Fibroblast of gingiva (primary cell): ENCODE data around the gene RELCH.
A peak's percentile ranks its signal among the peaks of the same experiment; 100 is the strongest.

Experiments
- DNase-seq: peaks from one replicate; pipeline ENCODE4 v3.0.0-alpha.2; 2011; ENCODE audit warnings: low read depth

The RELCH gene

DNA sequence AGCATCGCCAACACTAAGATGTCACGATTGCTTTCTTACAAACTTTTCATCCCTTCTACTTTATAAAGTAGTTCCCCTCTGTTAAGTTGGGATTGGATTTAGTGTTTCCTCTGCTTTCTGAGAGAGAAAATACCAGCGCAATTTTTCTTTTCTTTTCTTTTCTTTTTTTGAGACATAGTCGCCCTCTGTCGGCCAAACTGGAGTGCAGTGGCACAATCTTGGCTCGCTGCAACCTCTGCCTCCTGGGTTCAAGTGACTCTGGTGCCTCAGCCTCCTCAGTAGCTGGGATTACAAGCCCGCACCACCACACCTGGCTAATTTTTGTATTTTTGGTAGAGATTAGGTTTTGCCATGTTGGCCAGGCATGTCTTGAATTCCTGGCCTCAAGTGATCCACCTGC is 9.0 kb downstream of the RELCH start:
- DNase-seq = no peak

DNA sequence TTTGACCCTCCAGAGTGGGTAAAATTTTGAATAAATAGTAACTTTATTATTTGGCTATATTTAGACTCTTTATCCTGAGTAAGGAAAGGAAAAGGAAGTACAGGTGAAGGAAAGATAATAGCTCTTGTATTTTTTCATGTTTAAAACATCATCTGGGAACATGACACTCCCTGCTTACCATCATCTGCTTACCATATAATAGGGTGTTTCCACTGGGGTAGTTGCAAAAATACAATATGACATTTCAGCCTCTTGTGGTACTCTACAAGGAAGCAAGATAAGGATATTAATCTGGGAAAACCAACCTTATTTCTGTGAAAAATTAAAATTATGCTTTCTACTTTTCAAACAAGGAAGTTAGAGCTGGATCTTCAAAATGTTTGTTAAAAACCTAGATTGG is 9.9 kb downstream of the RELCH start:
- DNase-seq = no peak

DNA sequence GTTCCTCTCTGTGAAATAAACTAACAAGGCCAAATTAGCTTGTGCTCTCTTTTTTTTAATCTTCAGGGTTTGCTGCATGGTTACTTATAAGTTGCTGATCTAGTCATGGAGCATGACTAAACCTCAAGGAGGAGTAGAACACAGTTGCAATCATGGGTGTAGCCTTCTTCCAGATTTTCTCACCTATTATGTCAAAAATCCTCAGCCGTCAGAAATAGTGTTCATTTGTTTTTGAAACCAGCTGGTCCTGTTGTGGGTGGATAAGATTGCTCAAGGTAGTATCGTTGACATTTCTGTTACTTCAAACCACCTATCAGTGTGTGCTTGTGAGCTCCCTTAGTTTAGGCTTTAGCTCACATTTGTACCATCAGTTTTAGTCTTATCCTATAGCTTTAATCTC is 11.2 kb downstream of the RELCH start:
- no peak for DNase-seq

DNA sequence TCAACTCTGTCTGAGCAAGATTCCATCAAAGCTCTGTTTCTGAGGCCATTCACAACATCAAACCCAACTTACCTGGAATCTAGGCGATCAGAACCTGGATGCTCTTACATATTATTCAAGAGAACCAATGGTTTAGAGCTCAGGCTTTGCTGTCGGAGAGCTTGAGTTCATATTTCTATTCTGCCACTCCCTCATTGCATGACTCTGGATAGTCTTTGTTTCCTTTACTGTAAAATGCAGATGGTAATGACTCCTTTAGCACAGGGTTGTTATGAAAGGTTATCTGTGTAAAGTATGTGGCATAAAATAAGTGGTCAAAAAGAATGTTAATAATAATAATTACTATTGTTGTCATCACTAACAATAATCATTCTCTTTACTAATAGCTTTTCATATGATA is 12.6 kb downstream of the RELCH start:
- no peak for DNase-seq

DNA sequence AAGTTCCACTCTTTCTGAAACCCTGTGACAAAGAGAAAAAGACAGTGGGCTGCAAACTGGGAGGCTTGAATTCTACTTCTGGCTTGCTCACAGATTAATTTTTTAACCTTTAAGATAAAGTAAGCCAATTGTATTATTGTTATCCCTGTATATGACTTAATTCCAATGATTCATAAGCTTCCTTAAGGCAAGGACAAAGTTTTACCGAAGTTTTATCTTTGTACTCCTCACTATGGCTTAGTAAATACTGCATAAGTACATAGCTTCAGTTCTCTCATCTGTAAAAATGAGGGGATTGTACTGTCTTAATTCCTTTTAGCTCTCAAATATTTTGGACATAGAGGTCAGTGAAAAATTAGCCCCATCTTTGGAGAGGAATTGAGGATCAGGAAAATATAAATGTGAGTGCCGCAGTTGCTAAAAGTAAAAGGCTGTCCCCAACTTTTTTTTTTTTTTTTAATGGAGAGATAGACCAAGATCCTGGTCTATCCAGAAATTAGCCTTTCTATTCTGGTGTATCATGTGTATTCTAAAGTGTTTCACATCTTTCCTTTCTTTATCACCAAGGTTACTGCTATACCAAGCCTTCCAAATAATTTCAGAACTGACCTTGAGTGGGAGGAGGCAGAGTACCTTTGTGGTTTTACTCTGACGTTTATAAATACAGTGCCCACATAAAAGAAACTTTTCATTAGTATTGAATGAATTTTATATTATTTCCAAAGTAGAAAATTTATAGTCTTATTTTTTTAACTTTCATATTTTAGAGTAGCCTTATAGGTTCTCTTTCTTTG is 13.3 kb downstream of the RELCH start:
- DNase-seq = no peak

DNA sequence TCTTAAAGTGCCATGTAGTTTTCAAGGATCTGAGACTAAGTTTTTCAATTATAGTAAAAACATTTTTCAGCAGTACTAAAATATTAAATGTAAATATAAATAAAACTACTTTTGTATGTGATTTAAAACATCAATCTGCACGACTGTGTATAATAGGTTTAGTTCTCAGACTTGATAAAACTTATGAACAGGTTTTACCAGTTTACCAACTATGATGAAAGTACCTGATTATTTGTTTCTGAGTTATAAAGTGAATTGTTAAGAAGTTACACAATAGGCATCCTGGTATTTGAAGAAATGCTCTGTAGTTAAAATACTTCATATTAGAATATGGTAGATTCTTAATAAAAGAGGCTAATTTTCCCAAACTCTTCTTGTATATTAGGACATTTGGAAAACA is 14.8 kb downstream of the RELCH start:
- DNase-seq = no peak

DNA sequence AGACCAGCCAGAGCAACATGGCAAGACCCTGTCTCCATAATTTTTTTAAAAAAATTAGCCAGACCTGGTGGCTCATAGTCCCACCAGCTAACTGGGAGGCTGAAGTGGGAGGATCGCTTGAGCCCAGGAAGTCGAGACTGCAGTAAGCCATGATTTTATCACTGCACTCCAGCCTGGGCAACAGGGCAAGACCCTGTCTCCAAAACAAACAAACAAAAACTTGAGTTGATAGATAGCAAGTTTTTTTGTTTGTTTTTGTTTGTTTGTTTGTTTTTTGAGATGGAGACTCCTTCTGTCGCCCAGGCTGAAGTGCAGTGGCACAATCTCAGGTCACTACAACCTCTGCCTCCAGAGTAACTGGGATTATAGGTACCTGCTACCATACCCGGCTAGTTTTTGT is 18.8 kb downstream of the RELCH start:
- no peak for DNase-seq

DNA sequence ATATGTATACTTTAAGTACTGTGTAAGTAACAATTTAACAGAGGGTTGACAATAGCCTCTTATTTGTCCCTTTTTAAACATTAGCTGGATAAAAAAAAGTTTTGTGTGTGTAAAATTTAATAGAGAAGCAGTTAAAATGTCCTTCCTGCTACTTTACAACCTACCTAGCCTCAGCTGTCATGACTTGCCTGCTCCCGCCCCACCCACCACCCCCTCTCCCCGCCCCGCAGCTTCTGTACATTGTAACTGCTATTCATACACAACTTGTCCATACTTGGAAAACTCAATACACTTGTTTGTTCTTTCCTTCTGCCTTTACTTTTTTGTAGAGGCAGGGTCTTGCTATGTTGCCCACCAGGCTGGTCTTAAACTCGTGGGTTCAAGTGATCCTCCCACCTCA is 19.5 kb downstream of the RELCH start:
- no peak for DNase-seq

DNA sequence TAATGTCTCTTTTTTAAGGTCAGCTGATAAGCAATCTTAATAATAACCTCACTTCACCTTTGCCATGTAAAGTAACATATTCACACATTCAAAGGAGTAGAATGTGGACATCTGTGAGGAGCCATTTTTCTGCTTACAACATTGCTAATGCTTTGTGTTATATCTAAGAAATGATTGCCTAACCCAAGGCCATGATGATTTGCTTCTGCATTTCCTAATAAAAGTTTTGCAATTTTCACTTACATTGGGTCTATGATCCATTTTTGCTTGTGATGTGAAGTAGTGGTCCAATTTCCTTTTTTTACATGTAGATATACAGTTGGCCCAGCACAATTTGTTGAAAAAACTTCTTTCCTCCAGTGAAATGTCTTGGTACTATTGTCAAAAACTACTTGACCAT is 22.0 kb downstream of the RELCH start:
- DNase-seq = peak; percentile 33

DNA sequence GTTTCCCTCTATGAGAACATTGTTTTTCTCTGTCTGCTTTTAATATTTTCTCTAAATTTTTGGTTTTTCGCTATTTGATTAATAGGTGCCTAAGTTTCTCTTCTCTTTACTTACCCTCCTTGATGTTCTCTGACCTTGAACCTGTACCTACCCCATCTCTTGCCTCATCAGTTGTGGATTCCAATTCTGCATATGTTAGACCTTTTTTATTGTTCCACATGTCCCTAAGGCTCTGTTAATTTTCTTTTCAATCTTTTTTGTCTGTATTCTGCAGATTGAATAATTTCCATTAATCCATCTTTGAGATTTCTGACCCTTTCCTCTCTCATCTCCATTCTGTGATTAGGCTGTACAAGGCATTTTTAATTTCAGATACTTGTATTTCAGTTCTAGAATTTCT is 23.1 kb downstream of the RELCH start:
- no peak for DNase-seq

DNA sequence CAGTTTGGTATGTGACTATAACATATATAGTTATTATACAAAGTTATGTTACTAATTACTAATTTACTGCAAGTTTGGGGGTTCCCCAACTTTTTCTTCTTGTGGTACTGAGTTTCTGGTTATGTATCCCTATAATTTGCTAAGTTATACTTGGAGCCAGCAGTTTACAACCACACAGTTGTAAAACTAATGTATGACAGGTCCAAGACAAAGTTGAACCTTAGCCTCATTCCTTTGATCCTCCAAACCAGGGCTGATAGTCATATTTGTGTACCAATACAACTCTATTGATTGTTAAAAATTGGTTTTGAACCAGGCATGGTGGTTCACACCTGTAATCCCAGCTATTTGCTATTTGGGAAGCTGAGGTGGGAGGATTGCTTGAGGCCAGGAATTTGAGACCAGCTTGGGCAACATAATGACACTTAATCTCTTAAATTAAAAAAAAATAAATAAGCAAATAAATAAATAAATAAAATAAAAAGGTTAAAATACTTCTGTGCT is 24.3 kb downstream of the RELCH start:
- no peak for DNase-seq

DNA sequence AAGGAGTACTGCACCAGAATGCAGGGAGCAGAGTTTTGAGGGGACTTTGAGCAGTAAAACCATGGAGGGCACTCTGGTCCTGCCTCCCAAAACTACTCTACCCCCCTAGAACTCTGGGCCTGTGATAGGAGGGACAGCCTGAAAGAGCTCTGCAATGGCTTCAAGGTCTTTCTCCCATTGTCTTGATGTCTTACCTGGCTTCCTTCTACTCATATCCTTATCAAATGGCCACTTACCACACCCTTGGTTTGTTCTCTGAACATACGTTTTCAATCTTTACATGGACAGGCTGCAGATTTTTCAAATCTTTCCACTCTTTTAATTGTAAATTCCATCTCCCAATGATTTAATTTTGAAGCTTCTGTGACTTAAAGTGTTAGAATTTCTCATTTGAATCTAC is 27.7 kb downstream of the RELCH start:
- DNase-seq = no peak

DNA sequence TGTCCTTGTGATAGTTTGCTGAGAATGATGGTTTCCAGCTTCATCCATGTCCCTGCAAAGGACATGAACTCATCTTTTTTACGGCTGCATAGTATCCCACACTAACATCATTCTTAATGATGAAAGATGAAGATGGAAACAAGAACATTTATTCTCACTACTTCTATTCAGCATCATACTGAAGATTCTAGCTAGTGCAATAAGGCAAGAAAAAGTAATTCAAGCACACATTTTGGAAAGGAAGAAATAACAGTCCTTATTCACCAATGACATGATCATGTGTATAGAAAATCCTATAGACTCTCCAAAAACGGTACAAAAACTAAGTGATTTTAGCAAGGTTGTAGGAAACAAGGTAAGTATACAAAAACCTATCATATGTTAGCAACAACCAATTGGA is 37.2 kb downstream of the RELCH start:
- no peak for DNase-seq

DNA sequence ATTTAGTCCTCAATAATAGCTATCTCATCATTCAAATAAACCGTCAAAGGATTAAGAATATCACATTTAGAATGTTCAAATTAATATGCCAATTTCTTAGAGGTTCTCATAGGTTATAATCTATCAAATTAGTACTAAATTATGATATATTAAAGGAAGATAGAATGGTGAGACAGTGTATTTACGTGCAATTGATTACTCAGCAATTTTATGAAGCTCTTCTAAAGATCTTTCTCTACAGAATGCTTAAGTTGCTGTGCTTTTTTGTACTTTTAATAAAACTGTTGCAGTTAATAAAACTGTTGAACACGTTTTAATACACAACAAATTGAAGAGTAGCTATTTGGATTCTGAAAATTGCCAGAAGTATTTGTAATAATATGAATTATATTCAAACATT is 39.0 kb downstream of the RELCH start:
- DNase-seq = no peak

DNA sequence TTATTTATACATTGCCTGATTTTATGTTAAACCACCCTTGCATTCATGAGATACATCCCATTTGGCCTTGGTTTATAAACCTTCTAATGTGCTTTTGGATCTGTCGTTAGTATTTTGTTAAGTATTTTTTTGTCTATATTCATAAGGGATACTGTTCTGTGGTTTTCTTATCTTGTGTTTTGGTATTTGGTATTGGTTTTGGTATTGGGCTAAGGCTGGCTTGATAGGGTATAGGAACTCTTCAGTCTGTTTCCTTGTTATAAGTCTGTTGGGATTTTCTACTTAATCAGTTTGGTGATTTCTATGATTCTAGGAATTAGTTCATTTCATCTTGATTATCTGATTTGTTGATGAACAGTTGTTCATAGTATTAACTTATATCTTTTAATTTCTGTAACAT is 49.2 kb downstream of the RELCH start:
- no peak for DNase-seq

DNA sequence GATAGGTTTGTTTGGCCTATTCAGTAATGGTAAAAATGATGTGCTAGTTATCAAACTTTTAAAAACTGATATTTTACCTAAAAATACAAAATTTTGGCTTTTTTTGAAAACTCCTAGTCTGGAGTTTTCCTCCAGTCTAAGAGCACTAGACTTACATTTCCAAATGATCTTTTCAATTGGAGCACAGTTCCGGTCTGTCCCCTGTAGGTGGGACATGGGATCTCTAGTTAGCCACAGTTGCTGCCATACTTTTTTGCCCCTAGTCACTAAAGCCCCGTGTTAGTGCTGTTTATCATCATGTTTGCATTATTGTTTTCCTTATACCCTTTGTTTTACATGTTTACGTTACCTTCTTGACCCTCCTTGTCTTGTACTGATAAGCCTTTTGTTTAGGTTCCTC is 52.4 kb downstream of the RELCH start:
- no peak for DNase-seq

DNA sequence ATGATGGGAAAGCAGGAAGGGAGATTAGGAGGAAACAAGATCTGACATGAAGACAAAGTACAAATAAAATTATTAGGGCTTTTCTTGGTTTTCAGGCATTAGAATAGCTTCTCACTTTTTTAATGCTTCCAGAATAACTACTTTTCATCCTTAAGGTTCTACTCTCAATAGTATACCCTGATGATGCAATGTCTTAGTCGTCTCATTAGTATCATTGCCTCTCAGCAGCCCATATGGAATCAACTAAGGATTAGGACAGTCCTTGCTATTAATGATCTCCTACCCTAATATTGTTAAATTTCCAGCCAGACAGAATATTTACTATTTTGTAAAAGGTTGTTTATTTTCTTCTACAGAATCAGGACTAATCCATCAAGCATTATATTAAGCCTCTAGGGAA is 55.9 kb downstream of the RELCH start:
- peak; percentile 2 for DNase-seq

DNA sequence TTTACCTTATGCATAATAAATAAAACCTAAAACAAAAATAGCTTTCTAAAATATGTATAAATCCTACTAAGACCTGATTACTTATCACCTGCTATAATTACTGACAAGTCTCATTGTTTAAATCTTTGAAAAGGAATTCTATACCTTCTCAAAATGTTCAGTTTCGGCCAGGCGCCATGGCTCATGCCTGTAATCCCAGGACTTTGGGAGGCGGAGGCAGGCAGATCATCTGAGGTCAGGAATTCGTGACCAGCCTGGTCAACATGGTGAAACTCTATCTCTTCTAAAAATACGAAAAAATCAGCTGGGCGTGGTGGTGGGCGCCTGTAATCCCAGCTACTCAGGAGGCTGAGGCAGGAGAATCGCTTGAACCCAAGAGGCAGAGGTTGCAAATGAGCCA is 58.1 kb downstream of the RELCH start:
- no peak for DNase-seq

DNA sequence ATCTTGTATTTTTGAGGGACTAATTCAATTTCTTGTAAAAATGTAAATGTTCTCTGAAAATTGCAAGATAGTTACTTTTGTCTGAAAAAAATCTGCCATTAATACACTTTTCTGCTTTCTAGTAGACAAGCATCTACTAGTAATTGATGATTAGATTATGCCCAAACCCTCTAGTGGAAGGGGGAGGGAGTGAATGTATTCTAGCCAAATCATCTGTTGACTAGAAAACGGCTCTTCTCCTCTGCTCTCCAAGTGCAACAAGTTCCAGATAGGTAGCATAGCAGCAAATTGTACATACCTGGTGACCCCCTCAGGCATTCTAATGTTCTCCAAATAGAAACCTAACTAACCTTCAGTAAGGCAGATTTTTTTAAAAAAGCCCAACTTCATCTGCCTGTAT is 58.6 kb downstream of the RELCH start:
- DNase-seq = no peak

DNA sequence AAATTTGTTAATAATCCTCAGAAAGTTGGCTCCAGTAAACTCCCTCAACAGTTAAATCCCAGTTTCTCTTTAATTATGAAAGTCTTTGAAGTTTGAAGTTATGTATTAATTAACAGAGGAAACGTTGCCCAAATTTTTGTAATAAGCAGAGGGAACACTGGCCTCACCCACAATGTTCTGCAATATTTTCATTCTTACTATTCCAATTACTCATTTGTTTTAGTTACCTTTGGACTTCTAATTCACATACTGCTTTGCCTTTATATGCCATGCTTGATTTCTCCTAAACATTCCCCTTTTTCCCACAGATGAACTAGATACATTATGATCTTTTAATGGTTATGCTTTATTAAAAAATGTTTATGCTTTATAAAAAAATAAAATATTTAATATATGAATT is 61.3 kb downstream of the RELCH start:
- no peak for DNase-seq

DNA sequence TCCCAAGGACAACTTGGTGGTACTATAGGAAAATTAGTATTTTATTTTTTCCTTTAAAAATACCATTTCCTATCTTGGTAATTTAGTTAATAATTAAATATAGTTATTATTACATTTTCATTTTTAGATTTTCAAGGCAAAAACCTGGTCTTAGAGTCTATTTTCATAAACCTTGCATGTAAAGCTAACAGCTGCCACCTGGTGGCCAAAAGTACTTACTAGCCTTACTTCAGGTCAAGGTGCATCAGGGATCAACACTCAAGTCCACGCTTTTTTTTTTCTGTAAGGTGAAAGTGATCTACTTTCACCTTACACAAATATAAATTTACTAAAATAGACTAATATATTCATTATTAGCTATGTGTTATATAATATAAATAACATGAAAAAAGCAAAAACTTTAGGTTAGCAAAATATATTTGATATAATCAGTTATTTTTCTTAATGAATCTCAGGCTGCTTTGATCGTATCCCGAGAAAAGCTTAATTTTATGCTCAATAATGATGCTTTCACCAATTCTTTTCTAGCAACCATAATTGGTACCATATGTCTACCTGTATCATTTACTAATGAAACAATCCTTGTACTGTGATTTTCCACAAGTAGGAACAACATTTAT is 62.5 kb downstream of the RELCH start:
- peak; percentile 68 for DNase-seq

DNA sequence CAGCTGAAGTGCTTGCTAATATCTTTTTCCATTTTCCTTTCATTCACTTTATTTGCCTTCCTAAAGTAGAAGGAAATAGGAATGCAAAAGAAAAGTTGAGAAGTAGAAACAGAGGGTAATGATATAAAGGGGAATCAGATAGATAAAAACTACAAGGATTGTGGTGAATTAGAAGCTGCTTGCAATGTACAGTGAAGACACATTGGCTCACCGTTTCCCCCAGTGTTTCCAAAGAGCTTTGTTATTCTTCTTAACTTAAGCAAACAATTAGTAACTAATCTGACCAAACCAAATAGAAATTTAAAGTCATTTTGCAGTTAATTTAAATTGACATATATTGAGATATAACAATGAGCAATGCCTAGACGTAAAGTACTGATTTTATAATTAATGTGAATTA is 63.4 kb downstream of the RELCH start:
- DNase-seq = no peak

DNA sequence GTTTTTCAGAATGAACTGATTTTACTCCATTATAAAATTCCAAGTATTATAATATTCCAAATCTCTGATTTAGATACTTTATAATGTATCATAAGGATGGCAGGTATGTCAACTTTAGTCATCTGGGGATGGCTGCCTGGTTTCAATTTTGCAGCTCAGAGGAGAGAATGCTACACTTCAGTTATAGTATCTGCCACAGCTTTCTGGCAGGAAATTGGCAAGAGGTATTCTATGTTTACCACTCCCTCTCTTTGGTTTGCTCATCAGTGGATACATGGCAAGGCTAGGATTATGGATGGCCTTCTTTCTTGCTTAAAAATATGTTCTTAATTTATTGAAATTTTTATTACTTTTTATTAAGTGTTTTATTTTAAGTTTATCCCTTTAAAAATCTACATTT is 71.0 kb downstream of the RELCH start:
- DNase-seq = no peak

DNA sequence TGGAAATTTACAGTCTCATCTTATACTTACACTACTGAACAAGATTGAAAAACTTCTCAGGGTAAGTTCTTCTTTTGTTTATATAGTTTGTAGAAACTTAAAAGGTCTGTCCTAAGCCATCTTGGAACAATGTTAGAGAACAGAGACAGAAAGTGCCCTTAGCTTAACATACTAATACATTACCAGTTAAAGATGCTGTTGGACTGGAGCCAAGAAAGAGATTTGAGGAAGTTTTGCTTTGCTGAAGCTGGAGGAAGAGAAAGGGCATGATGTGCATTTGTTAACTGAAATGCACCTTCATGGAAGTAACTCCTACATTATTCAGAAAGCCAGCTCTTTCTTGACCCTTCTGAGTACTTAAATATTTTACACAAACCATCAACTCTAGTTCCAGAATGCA is 71.6 kb downstream of the RELCH start:
- no peak for DNase-seq
